ENCODE results near the gene NFS1.
"Not testable (repeated sequence)": the region's sequence is repeated elsewhere in the genome, so short reads cannot be mapped to it uniquely, and the experiment has no call there.

- TF ChIP-seq CTCF (IDR thresholded peaks at IDR 0.05; ENCODE audit: low read depth, low read length, missing input control); REST (IDR thresholded peaks at IDR 0.05); TAF1 (conservative IDR thresholded peaks at IDR 0.05); EGR1 (IDR thresholded peaks at IDR 0.05; ENCODE audit: low read depth in 2 of 2); RAD21 (IDR thresholded peaks at IDR 0.05); HNF4G (IDR thresholded peaks at IDR 0.05); JUND (IDR thresholded peaks at IDR 0.05); GABPA (IDR thresholded peaks at IDR 0.05 in 1 of 2, conservative IDR thresholded peaks at IDR 0.05 in 1 of 2); ZBTB33 (IDR thresholded peaks at IDR 0.05); ATF3 (IDR thresholded peaks at IDR 0.05): not testable (repeated sequence)
Measured at GRCh38 chr20:35713120-35713519, 14.0 kb upstream of the NFS1 start.

Measured in liver (tissue), 3 donors.